Esophagus squamous epithelium (tissue), 5 donors: ENCODE results near the gene ZNF512B. TPM values are rescaled to one million over a fixed set of nuclear protein-coding genes. Genes with fewer than 3 reads are reported as not detected.
A peak's percentile ranks its signal among the peaks of the same experiment; 100 is the strongest.

Experiments
- DNase-seq: peaks from one replicate; lab custom pipeline; 2025; lab: John Stamatoyannopoulos, UW
- H3K27ac ChIP-seq, 4 donors: fragments of 200-600 bp; sonication (generic); one replicate each; pipeline ENCODE4 v1.5.1; 2016 to 2019; ENCODE audit warnings: mild to moderate bottlenecking in 1 of 4
- H3K27me3 ChIP-seq, 4 donors: fragments of 200-600 bp; sonication (generic); 1 replicate in 3 of 4; 2 replicates in 1 of 4; pipeline versions ENCODE4 v1.5.1 to v1.6.0; 2017 to 2021; ENCODE audit warnings: antibody characterized with exemption in 1 of 4
- H3K36me3 ChIP-seq, 3 donors: fragments of 200-600 bp; sonication (generic); one replicate each; pipeline ENCODE4 v1.5.1; 2016 to 2019
- H3K4me1 ChIP-seq, 3 donors: fragments of 200-600 bp; sonication (generic); one replicate each; pipeline ENCODE4 v1.5.1; 2017 to 2019
- H3K4me3 ChIP-seq, 4 donors: fragments of 200-600 bp; sonication (generic); 1 replicate in 3 of 4; 2 replicates in 1 of 4; pipeline ENCODE4 v1.5.1; 2016 to 2019; ENCODE audit warnings: mild to moderate bottlenecking in 2 of 4, moderate library complexity in 1 of 4
- H3K9me3 ChIP-seq, 3 donors: fragments of 200-600 bp; sonication (generic); one replicate each; pipeline ENCODE4 v1.5.1; 2016 to 2019
- POLR2A ChIP-seq, 4 donors: fragments of 450-650 bp; IDR thresholded peaks; one replicate each; pipeline ENCODE4 v1.6.1; 2017; ENCODE audit warnings: antibody characterized with exemption in 4 of 4, mild to moderate bottlenecking in 4 of 4, moderate library complexity in 3 of 4
- WGBS, 2 donors: methylation state at CpG; one replicate each; pipeline ENCODE4 v1.1.5; 2018; 5-methylcytosine and 5-hydroxymethylcytosine counted together
- intact Hi-C: fragments of 100-400 bp; cut with DNase I; formaldehyde crosslinking; loops from one replicate; pipeline ENCODE4 v1.15.0; 2022
- total RNA-seq, 4 donors: library from RNA; depleted of rRNA; stranded (reverse); fragments of >200 nt; gene quantifications; one replicate each; pipeline ENCODE4 v1.1.0, GENCODE V29; 2016
- TF ChIP-seq, protein P1 (sequence below), 6 experiments: fragments of 450-650 bp in 4 of 6; fragments of 200-600 bp in 2 of 6; sonication (generic) in 2 of 6; IDR thresholded peaks; one replicate each; pipeline ENCODE4 v1.5.1; 2016 to 2019; ENCODE audit warnings: antibody characterized with exemption in 6 of 6, mild to moderate bottlenecking in 4 of 6, moderate library complexity in 4 of 6
- donor health status: DM: yes; HTN: yes; CAD: no.

Gene ZNF512B
- total RNA-seq, 4 donors from 2014 or later, result 10.7 to 17.6 (median 14.2) TPM

DNA sequence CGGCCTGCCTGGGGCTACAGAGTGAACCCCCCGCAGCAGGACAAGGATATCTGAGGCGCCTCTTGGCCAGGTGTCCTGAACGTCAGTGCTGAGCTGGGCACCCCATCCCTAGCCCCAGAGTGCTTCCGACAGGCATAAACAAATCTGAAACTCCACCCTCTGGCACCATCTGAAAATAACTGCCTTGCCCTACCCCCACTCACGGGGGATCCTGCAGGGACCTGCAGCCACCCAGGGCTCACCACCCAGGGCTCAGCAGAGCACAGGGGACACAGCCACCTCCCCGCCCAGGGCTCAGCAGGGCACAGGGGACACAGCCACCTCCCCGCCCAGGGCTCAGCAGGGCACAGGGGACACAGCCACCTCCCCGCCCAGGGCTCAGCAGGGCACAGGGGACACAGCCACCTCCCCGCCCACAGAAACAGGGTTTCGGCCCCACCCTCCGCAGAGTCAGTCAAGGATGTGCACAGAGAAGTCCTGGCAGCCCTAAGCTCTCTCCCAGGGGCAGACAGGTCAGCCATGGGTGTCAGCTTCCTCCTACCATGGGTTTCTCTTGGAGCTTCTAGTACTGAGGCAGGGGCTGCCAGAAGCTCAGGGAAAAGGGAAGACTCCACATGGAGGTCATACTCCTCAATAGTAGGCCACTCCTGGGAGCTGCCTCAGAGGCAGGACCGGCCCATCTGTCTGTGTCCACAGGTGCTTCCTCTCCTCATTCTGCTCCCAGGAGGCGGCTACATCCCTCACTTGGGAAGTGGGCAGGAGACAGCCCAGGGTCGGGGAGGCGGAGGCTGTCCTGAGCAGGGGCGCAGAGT is 18.1 kb downstream of the ZNF512B start:
- no peak for DNase-seq
- H3K4me3 ChIP-seq, result peak overlapping the region in 3 of 4 donors; percentile 21 to 35 (median 30)
- peaks cover 72 to 92% (median 82%) of the 10 kb centered on the region in 3 donors for H3K4me1 ChIP-seq
- peak overlapping the region; percentile 93 to 99 (median 96) for H3K27ac ChIP-seq
- TF ChIP-seq, protein P1, sequence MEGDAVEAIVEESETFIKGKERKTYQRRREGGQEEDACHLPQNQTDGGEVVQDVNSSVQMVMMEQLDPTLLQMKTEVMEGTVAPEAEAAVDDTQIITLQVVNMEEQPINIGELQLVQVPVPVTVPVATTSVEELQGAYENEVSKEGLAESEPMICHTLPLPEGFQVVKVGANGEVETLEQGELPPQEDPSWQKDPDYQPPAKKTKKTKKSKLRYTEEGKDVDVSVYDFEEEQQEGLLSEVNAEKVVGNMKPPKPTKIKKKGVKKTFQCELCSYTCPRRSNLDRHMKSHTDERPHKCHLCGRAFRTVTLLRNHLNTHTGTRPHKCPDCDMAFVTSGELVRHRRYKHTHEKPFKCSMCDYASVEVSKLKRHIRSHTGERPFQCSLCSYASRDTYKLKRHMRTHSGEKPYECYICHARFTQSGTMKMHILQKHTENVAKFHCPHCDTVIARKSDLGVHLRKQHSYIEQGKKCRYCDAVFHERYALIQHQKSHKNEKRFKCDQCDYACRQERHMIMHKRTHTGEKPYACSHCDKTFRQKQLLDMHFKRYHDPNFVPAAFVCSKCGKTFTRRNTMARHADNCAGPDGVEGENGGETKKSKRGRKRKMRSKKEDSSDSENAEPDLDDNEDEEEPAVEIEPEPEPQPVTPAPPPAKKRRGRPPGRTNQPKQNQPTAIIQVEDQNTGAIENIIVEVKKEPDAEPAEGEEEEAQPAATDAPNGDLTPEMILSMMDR (IDR thresholded peaks at IDR 0.05), result no peak
- no peak for TF ChIP-seq POLR2A (IDR thresholded peaks at IDR 0.05)
- H3K36me3 ChIP-seq, result peaks cover 0 to 10% (median 0%) of the 10 kb centered on the region in 3 donors
- no peaks in the 10 kb centered on the region for H3K9me3 ChIP-seq
- H3K27me3 ChIP-seq, result no peaks in the 10 kb centered on the region
- intact Hi-C loops, result no loop called here
- 36% methylated on average over 5 of the region's 17 CpGs; no CpG with 5 or more reads in 1 of the 2 donors for WGBS, 2 donors

DNA sequence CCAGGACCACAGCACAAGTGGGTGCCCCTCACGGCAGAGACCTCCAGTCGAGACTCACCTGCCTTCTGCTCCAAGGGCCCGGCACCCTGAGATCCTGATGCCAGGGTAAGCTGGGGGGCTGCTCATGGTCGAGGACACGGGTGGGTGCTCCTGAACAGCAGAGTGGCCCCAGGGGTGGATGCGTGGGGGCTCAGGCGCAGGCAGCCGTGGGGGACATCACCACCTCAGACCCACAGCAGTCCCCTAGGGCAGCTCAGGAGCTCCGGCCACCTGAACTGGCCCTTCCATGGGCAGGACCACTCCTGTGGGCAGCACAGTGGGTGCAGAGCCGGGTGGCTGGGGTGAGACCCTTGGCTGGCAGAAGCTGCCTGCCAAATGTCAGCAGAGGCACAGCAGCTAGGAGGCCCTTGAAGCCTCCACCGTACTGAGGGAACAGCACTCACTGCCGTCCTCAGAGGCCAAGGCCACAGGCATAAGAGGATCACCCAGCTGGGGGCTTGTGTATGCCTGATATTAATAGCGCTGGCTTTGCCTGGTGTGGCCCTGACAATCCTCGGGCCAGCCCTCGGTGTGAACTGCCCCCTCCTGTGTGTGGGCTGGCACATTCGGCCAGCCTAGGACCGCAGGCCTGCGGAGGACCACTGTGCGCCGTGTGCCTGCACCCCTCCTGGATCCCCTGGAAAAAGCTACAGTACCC is 18.9 kb downstream of the ZNF512B start:
- Histone ChIP-seq H3K4me1 (peaks cover 72 to 98% (median 82%) of the 10 kb centered on the region in 3 donors), H3K36me3 (peaks cover 1 to 17% (median 4%) of the 10 kb centered on the region in 3 donors), H3K9me3 (no peaks in the 10 kb centered on the region), H3K4me3 (peak overlapping the region in 3 of 4 donors; percentile 21 to 35 (median 30)), H3K27me3 (no peaks in the 10 kb centered on the region), H3K27ac (peak overlapping the region; percentile 93 to 99 (median 96))
- no peak for TF ChIP-seq POLR2A (IDR thresholded peaks at IDR 0.05)
- TF ChIP-seq, protein P1 (IDR thresholded peaks at IDR 0.05), result no peak
- DNase-seq, result no peak
- 42% methylated on average over 2 of the region's 20 CpGs; no CpG with 5 or more reads in 1 of the 2 donors for WGBS, 2 donors
- intact Hi-C loops, result no loop called here

DNA sequence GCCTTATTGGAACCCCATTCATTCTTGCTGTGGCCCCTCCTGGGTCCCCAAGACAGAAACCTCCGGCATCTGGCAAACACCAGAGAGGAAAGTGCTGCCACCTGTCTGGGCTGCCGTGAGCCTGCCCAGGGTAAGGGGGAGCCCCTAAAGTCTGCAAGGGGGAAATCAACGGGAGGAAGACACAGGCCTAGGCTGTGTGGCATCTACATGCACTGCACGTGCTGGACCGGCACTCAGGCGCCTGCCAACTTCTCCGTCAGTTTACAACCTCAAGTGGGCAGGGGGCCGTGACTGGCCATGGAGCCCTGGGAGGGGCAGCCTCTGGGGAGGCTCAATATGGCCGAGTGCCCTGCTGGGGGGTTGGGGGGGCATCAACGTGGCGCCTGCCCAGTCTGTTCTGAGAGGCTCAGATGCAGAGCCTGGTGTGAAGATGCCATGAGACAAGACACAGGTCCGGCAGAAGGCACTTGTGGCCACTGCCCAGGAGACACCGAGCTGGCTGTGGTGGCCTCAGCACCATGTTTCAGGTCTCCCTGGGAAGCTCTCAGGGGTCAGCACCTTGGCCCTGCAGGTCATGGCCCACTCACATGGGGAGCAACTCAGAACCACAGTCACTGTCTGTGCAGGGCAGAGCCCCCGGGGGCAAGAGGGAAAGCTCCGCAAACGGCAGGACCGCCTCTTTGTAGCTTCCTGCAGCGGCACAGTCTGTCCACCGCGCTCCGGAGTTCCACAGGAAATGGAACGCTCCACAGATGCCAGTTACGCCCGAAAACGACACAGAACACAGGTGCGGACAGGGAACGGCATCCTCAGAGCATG is 21.9 kb downstream of the ZNF512B start:
- TF ChIP-seq POLR2A (IDR thresholded peaks at IDR 0.05), result no peak
- TF ChIP-seq, protein P1 (IDR thresholded peaks at IDR 0.05), result peak in 1 of 6 experiments; percentile 5
- peaks cover 55 to 88% (median 69%) of the 10 kb centered on the region in 3 donors for H3K4me1 ChIP-seq
- intact Hi-C loops, result no loop called here
- no peaks in the 10 kb centered on the region for H3K9me3 ChIP-seq
- H3K27ac ChIP-seq, result peak overlapping the region; percentile 93 to 99 (median 96)
- 0% methylated on average over 1 of the region's 27 CpGs; no CpG with 5 or more reads in 1 of the 2 donors for WGBS, 2 donors
- DNase-seq, result no peak
- H3K36me3 ChIP-seq, result peaks cover 14 to 47% (median 26%) of the 10 kb centered on the region in 3 donors
- H3K27me3 ChIP-seq, result no peaks in the 10 kb centered on the region
- peak overlapping the region in 2 of 4 donors; percentile 4 to 47 for H3K4me3 ChIP-seq

DNA sequence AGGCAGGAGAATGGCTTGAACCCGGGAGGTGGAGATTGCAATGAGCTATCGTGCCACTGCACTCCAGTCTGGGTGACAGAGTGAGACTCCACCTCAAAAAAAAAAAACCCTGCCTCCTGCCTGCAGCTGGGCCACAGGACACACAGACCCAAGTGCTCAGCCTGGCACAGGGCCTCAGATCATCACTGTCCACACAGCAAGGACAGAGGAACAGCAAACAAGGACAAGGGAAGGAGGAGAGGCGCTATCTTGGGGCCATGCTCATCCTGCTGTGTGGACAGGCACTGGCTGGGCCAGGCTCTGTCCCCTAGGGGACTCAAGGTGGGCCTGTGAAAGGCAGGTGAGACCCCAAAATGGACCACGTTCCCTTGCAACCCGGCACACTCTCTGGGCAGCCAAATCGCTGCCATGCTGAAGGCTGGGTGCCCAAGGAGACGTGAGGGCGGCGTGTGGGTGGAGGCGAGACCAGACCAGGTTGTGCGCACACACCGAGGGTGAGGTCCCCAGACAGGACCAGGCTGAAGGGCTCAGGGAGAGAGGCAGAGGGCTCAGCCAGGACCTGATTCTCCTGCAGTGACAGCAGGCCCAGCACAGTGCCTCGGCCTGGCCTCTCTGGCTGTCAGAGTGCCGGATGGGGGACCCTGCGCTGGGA is 22.6 kb downstream of the ZNF512B start:
- DNase-seq, result no peak
- Histone ChIP-seq H3K9me3 (no peaks in the 10 kb centered on the region), H3K27me3 (no peaks in the 10 kb centered on the region), H3K4me1 (peaks cover 49 to 88% (median 68%) of the 10 kb centered on the region in 3 donors), H3K27ac (peak overlapping the region; percentile 93 to 99 (median 96)), H3K4me3 (no peak overlapping the region), H3K36me3 (peaks cover 14 to 47% (median 26%) of the 10 kb centered on the region in 3 donors)
- no peak for TF ChIP-seq POLR2A (IDR thresholded peaks at IDR 0.05)
- TF ChIP-seq, protein P1 (IDR thresholded peaks at IDR 0.05), result no peak
- intact Hi-C loops, result no loop called here
- WGBS, 2 donors, result 81 to 90% methylated on average over 2 to 3 of the region's 15 CpGs
